AG09309 (cell line): Measurements from ENCODE around the gene CAMK1D.

Experiments used
- DNase-seq: peaks from one replicate; pipeline ENCODE4 v3.0.0-alpha.2; 2010; ENCODE audit warnings: low read depth
- H3K4me3 ChIP-seq: 2 replicates; pipeline ENCODE4 v1.5.1; 2011; ENCODE audit warnings: mild to moderate bottlenecking, low read depth, low read length, moderate library complexity; ENCODE audit not compliant: control insufficient read depth
- TF ChIP-seq, protein P1 (sequence below): IDR thresholded peaks from 2 replicates; pipeline ENCODE4 v1.5.1; 2011; ENCODE audit warnings: mild to moderate bottlenecking, low read depth, low read length, inconsistent platforms; ENCODE audit not compliant: insufficient read depth, control insufficient read depth; ENCODE audit errors: missing control alignments

The CAMK1D gene

DNA sequence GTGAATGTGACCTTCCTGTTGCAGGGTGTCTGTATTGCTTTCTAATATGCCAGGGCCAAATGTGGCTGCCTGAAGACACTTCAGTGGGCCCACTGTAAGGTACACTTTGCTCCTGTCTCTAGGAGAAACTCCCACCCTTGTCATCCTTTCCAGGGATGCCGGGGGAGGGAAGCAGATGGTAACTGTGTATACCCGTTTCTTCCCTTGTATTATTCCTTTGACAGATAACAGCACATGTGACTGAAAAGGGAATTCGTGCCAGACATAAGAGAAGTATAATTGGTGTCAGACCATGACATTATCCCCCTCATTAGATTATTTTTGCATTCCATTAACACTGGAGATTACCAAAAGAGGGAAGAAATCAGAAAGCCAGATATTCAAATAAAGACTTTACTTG lies 317.7 kb downstream of the CAMK1D start:
- H3K4me3 ChIP-seq: no peak overlapping the region
- TF ChIP-seq, protein P1, sequence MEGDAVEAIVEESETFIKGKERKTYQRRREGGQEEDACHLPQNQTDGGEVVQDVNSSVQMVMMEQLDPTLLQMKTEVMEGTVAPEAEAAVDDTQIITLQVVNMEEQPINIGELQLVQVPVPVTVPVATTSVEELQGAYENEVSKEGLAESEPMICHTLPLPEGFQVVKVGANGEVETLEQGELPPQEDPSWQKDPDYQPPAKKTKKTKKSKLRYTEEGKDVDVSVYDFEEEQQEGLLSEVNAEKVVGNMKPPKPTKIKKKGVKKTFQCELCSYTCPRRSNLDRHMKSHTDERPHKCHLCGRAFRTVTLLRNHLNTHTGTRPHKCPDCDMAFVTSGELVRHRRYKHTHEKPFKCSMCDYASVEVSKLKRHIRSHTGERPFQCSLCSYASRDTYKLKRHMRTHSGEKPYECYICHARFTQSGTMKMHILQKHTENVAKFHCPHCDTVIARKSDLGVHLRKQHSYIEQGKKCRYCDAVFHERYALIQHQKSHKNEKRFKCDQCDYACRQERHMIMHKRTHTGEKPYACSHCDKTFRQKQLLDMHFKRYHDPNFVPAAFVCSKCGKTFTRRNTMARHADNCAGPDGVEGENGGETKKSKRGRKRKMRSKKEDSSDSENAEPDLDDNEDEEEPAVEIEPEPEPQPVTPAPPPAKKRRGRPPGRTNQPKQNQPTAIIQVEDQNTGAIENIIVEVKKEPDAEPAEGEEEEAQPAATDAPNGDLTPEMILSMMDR: no peak
- DNase-seq: no peak

DNA sequence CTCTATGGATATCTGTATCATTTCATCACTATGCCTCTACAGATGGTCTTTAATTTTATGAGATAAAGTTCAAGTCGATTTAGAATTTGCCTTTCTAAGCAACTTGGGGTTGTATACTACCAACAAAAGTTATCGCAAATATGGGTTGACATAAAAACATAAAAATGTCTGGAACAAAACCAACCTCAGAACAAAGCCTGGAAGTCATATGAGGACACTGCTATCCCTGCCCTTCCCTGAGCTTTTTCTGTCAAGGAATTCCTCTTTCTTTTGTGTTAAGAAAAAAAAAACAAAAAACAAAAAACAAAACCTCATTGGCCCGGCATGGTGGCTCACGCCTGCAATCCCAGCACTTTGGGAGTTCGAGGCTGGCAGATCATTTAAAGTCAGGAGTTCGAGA lies 319.3 kb downstream of the CAMK1D start:
- no peak overlapping the region for H3K4me3 ChIP-seq
- TF ChIP-seq, protein P1: no peak
- no peak for DNase-seq

DNA sequence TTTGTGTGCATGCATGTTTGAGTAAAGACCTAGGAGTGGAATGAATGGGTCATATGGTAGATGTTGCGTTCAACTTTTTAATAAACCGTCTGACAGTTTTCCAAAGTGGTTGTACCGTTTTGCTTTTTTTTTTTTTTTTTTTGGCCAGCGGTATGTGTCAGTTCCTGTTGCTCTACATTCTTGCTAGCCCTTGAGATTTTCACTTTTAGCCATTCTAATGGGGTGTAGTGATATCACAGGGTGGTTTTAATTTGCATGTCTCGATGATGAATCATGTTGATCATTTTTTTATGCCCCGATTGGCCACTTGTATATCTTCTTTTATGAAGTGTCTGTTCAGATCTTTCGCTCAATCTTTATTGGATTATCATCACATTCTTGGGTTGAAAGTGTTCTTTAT lies 320.7 kb downstream of the CAMK1D start:
- TF ChIP-seq, protein P1: no peak
- DNase-seq: no peak
- no peak overlapping the region for H3K4me3 ChIP-seq

DNA sequence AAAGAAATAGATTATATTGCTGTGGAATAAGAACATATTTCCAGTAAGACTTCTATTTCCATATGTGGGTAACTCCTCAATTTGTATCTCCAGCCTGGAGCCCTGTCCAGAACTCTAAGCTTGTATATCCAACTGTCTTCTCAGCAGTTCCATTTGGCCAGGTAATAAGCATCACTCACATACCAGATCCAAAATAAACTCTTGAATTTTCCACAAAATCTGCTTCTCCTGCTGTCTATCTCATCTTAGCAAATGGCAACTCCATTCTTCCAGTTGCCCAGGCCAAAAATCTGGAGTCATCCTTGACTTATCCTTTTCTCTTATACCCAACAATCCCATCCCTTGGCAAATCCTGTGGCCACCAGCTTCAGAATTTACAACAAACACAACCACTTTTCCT lies 325.8 kb downstream of the CAMK1D start:
- H3K4me3 ChIP-seq: no peak overlapping the region
- TF ChIP-seq, protein P1: no peak
- DNase-seq: no peak

DNA sequence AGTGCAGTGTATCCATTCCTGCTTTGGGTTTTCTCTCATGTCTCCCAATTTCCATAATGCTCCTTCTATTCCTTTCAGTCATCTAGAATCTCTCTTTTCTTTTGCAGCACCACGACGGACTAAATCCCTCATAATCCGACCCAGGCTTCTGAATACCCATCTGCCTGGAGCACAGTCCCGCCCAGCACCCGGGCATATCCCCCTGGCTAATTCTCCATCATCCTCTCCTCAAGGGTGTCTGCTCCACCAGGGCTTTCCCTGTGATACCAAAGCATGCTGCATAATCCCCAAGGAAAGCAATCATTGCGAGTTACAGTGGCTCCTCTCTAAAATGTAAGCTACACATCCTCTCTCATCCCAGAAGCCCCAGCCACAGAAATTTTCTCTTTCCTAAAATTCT lies 330.3 kb downstream of the CAMK1D start:
- no peak for DNase-seq
- H3K4me3 ChIP-seq: no peak overlapping the region
- TF ChIP-seq, protein P1: no peak

DNA sequence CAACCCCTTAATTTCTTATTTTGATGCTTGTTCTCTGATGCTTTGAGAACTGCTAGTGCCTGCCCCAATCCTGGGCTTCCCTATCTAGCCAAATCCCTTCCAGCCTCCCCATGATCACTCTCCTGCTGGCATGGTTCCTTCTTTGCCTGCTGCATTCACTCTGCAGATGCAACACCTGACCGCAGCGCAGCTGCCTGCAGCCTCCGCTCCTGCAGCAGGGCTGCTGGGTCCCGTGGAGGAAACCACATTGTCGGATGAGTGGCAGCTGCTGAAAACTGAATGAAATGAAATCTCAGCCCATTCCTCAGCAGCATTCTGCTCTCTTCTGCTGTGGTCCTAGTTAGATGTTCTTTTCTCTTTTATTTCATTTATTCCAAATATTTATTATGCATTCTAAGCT lies 331.9 kb downstream of the CAMK1D start:
- TF ChIP-seq, protein P1: no peak
- no peak for DNase-seq
- H3K4me3 ChIP-seq: no peak overlapping the region

DNA sequence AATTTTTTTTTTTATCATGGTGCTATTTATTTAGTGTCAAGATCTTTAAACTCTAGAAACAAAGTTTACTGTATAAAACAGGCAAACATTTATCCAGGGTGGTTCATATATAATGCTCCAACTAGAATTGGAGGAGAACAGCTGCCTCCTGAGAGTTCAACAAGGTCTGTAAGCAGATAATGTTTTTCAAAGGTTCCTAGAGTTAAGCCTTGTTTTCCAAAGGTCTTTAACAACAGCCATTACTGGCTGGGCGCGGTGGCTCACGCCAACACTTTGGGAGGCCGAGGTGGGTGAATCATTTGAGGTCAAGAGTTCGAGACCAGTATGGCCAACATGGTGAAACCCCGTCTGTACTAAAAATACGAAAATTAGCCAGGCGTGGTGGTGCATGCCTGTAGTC lies 335.4 kb downstream of the CAMK1D start:
- no peak overlapping the region for H3K4me3 ChIP-seq
- no peak for DNase-seq
- TF ChIP-seq, protein P1: no peak
